Retinal pigment epithelial cell (primary cell): ENCODE measurements around the gene CUEDC1.

Experiments used
- DNase-seq: peaks from one replicate; pipeline ENCODE4 v3.0.0-alpha.2; 2010; ENCODE audit warnings: low read depth
- H3K4me3 ChIP-seq: 2 replicates; pipeline ENCODE4 v1.5.1; 2011; ENCODE audit warnings: mild to moderate bottlenecking, low read length, control low read depth, moderate library complexity
- CTCF ChIP-seq: conservative IDR thresholded peaks from 2 replicates; pipeline ENCODE4 v1.5.1; 2011; ENCODE audit warnings: low read depth, low read length, control low read depth, inconsistent platforms

CUEDC1 gene

GRCh38 chr17:57954397-57955182, 622 bp downstream of the CUEDC1 start:
- no peak for TF ChIP-seq CTCF
- peak overlapping the region; percentile 51 for H3K4me3 ChIP-seq
- DNase-seq = no peak

GRCh38 chr17:57953705-57954396, 1.4 kb downstream of the CUEDC1 start:
- TF ChIP-seq CTCF = no peak
- DNase-seq = no peak
- H3K4me3 ChIP-seq = peak overlapping the region; percentile 51

GRCh38 chr17:57953219-57953618, 2.0 kb downstream of the CUEDC1 start:
- no peak for TF ChIP-seq CTCF
- H3K4me3 ChIP-seq = no peak overlapping the region
- DNase-seq = no peak

- no peak for DNase-seq
- no peak for TF ChIP-seq CTCF
- no peak overlapping the region for H3K4me3 ChIP-seq
These were observed 5.6 kb downstream of the CUEDC1 start for GRCh38 chr17:57949649-57950048.

GRCh38 chr17:57948555-57949420, 6.4 kb downstream of the CUEDC1 start:
- no peak overlapping the region for H3K4me3 ChIP-seq
- no peak for TF ChIP-seq CTCF
- DNase-seq = no peak

- no peak for TF ChIP-seq CTCF
- DNase-seq = no peak
- no peak overlapping the region for H3K4me3 ChIP-seq
These were observed 7.0 kb downstream of the CUEDC1 start for GRCh38 chr17:57948169-57948554.
